Natural killer cell treated with Interleukin-12 subunit alpha and Interleukin-12 subunit beta and Interleukin-15 and Interleukin-18, amount 100 ng/mL, for 72 hours (primary cell): ENCODE measurements around the gene OR6C65. TPM values are rescaled to one million over a fixed set of nuclear protein-coding genes. Genes with fewer than 3 reads are reported as not detected.
"Not testable (repeated sequence)": the region's sequence is repeated elsewhere in the genome, so short reads cannot be mapped to it uniquely, and the experiment has no call there.

Source experiments
- ATAC-seq, 2 donors: fragments of 150-1000 bp; cut with Tn5 transposase in 1 of 2; sonication (Bioruptor Pico), chemical (Tn5 transposase) in 1 of 2; 2 replicates each; pipeline ENCODE4 v1.10.0; 2021
- DNase-seq: peaks from one replicate; pipeline ENCODE4 v3.0.0; 2022; ENCODE audit warnings: low spot score
- H3K27ac Mint-ChIP-seq, 2 donors: 1 replicate in 1 of 2; 2 replicates in 1 of 2; pipeline ENCODE4 v1.8.0; 2022; ENCODE audit warnings: mixed read lengths in 2 of 2, mild to moderate bottlenecking in 1 of 2, moderate library complexity in 1 of 2
- H3K27me3 Mint-ChIP-seq, 2 donors: 1 replicate in 1 of 2; 2 replicates in 1 of 2; pipeline ENCODE4 v1.8.0; 2022; ENCODE audit warnings: mixed read lengths in 2 of 2
- H3K36me3 Mint-ChIP-seq: one replicate; pipeline ENCODE4 v1.8.0; 2022; ENCODE audit warnings: mixed read lengths
- H3K4me1 Mint-ChIP-seq, 2 donors: 1 replicate in 1 of 2; 2 replicates in 1 of 2; pipeline ENCODE4 v1.8.0; 2022; ENCODE audit warnings: low read depth in 2 of 2, mixed read lengths in 2 of 2, mild to moderate bottlenecking in 1 of 2
- H3K4me3 Mint-ChIP-seq: one replicate; pipeline ENCODE4 v1.8.0; 2022; ENCODE audit warnings: mixed read lengths
- H3K9me3 Mint-ChIP-seq: 2 replicates; pipeline ENCODE4 v1.8.0; 2022; ENCODE audit warnings: mixed read lengths
- total RNA-seq, 2 donors: library from RNA; stranded (reverse); gene quantifications; one replicate each; pipeline ENCODE4 v1.2.3, GENCODE V29; 2022

Gene OR6C65
- total RNA-seq, result not detected

DNA sequence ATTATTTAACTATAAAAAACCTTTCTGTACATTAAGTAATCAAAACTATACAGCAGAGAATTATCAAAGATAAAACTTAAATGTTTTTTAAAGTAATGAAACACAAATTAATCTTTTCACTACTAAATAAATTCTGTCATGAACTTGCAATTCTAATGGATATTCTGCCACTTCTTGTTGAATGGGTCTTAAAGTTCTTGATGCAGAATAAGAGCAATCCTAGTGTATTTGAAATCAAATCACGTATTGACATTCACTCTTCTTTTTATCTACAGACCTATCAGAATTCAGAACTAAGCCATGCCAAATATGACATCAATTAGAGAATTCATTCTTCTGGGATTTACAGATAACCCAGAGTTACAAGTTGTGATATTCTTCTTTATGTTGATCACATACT is at the start of gene OR6C65:
OR6C65 (plus strand) TSS at position 301 of the 400 bp plus-strand sequence; CDS start at position 301, 0 bp downstream.
- DNase-seq (no peak), ATAC-seq (no peak)
- Mint-ChIP-seq H3K27me3 (peaks cover 30 to 36% of the 10 kb centered on the region in 2 donors), H3K4me3 (no peak within 1 kb of the TSS), H3K4me1 (no peaks in the 10 kb centered on the region), H3K9me3 (no peaks in the 10 kb centered on the region), H3K27ac (no peak within 1 kb of the TSS), H3K36me3 (no peaks in the 10 kb centered on the region)

DNA sequence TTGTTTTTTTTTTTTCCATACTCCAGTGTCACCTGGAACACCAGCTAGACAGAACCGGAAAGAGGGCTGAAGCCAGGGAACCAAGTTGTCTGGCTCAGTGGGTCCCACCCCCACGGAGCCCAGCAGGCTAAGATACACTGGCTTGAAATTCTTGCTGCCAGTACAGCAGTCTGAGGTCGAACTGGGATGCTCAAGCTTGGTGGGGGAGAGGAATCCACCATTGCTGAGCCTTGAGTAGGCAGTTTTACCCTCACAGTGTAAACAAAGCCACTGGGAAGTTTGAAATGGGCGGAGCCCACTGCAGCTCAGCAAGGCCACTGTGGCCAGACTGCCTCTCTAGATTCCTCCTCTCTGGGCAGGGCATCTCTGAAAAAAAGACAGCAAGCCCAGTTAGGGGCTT is 45.0 kb upstream of the OR6C65 start:
- H3K36me3 Mint-ChIP-seq, ATAC-seq, H3K9me3 Mint-ChIP-seq, H3K4me1 Mint-ChIP-seq, H3K27ac Mint-ChIP-seq, DNase-seq, H3K4me3 Mint-ChIP-seq: not testable (repeated sequence)
- peaks cover 16 to 32% of the 10 kb centered on the region in 2 donors for H3K27me3 Mint-ChIP-seq

DNA sequence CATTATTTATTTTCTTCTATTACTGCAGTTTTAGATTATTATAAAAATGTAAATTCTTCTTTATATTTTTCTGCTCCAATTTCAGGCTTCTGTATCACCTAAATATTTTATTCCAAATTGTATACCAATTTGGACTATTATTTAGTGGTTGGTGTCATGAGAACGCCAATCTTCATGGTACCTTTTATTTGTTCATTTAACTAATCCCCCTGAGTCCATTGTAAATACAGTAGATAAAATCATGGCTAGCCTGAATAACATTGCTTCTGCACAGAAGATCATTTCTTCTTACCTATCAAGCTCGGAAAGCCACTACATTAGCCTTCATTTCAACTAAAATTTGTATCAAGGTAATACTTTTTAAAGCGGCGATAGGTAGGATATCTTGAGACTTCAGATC is 37.7 kb upstream of the OR6C65 start, which contains the start of gene OR6C75:
OR6C75 (plus strand) TSS at position 301 of the 400 bp plus-strand sequence. CDS start 2,136 bp downstream, outside the sequence.
- Mint-ChIP-seq H3K4me1 (no peaks in the 10 kb centered on the region), H3K9me3 (peaks cover 4% of the 10 kb centered on the region), H3K27me3 (peaks cover 18 to 29% of the 10 kb centered on the region in 2 donors), H3K27ac (no peak within 1 kb of the TSS), H3K36me3 (no peaks in the 10 kb centered on the region), H3K4me3 (no peak within 1 kb of the TSS)
- DNase-seq, result no peak
- no peak for ATAC-seq

DNA sequence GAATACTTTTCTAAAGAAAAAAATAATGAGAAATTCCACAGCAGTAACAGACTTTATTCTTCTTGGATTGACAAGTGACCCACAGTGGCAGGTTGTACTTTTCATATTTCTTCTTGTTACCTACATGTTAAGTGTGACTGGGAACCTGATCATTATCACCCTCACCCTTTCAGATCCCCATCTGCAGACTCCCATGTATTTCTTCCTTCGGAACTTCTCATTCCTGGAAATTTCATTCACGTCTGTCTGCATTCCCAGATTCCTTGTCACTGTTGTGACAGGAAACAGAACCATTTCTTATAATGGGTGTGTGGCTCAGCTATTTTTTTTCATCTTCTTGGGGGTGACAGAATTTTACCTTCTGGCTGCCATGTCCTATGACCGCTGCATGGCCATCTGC is 35.2 kb upstream of the OR6C65 start:
- Mint-ChIP-seq H3K4me1 (no peaks in the 10 kb centered on the region), H3K27me3 (peaks cover 14 to 28% of the 10 kb centered on the region in 2 donors), H3K4me3 (no peak overlapping the region)

DNA sequence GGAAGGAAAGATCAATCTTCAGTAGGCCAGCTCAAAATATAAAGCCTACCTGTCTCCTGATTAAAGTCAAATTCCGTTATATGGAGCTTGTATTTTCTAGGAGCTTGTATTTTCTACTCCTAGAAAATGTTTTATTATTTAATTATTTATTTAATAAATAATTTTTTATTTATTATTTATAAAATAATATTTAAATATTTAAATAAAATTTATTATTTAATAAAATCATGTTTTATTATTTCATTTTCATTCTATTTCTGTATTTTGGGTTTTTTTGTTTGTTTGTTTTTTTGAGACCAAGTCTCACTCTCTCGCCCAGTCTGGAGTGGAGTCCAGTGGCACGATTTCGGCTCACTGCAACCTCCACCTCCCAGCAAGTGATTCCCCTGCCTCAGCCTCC is 27.8 kb upstream of the OR6C65 start:
- Mint-ChIP-seq H3K4me1 (no peaks in the 10 kb centered on the region), H3K27me3 (peaks cover 3 to 26% of the 10 kb centered on the region in 2 donors), H3K27ac (no peak overlapping the region), H3K4me3 (no peak overlapping the region), H3K36me3 (no peaks in the 10 kb centered on the region), H3K9me3 (no peaks in the 10 kb centered on the region)
- no peak for ATAC-seq
- DNase-seq, result no peak

More for the DNA sequence above, 35.2 kb upstream of the OR6C65 start:
- ATAC-seq, result no peak
- Mint-ChIP-seq H3K9me3 (no peaks in the 10 kb centered on the region), H3K36me3 (no peaks in the 10 kb centered on the region), H3K27ac (no peak overlapping the region)
- no peak for DNase-seq

DNA sequence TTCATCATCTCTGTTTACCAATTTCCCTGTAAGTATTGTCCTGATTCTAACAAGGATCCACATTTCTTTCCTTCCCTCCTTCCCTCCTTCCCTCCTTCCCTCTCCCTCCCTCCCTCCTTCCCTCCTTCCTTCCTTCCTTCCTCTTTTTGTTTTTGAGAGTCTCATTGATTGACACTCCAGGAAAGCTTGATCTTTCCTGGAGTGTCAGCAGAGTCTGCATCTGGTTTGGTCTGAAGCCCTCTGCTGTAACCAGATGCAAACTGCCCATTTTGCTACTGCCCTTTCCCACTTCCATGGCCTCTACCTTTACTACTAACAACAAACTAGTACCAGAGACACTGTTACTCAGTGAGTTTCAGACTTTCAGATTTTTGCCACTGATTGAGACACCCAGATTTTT is 14.4 kb upstream of the OR6C65 start:
- ATAC-seq, result no peak
- H3K27ac Mint-ChIP-seq, result no peak overlapping the region
- no peak overlapping the region for H3K4me3 Mint-ChIP-seq
- H3K36me3 Mint-ChIP-seq, result no peaks in the 10 kb centered on the region
- H3K27me3 Mint-ChIP-seq, result peaks cover 13 to 32% of the 10 kb centered on the region in 2 donors
- H3K4me1 Mint-ChIP-seq, result no peaks in the 10 kb centered on the region
- no peak for DNase-seq
- H3K9me3 Mint-ChIP-seq, result no peaks in the 10 kb centered on the region

DNA sequence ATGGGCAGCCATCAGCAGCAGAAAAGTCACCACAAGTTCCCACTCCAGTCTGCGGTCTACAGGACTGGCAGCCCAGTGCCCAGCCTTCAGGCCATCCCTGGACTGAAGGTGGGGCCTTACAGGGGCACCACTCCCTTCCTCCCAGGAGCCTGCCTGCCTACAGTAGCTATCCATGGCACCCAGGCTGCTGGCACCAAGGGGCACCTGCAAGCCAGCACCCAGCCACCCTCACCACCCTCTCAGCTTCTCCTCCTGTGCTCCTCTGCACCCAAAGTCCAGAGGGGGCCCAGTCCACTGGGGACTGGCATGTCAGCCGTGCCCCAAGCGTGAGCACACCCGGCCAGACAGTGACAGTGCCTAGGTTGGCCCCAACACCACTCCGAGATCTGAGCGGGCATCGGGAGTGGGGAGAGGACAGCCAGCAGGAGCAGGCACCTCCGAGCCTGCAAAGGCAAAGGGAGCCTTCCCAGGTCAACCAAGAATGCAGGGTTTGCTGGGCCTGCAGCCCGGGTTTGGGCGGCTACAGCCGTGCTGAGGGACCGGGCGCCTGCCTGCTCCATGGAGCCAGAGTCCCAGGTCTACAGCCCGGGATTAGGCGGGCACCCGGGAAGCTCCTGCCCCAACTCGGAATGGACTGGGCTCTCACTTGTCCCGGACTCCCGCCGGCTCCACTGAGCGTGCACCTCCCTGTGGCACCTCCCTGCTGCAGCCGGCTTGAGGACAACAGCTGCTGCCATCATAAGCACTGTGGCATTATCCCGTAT is 8.1 kb upstream of the OR6C65 start:
- Mint-ChIP-seq H3K9me3 (no peaks in the 10 kb centered on the region), H3K36me3 (no peaks in the 10 kb centered on the region), H3K27ac (no peak overlapping the region), H3K27me3 (peaks cover 7 to 13% of the 10 kb centered on the region in 2 donors), H3K4me1 (no peaks in the 10 kb centered on the region), H3K4me3 (no peak overlapping the region)
- DNase-seq (no peak), ATAC-seq (peak; percentile 40 to 41)

DNA sequence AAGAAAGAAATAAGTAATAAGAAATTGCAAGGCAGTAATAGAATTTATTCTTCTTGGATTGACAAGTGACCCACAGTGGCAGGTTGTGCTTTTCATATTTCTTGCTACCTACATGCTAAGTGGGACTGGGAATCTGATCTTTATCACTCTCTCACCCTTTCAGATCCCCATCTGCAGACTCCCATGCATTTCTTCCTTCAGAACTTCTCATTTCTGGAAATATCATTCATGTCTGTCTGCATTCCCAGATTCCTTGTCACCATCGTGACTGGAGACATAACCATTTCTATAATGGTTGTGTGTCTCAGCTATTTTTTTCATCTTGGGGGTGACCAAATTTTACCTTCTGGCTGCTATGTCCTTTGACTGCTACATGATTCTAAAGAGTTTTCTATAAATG is 4.0 kb upstream of the OR6C65 start:
- H3K9me3 Mint-ChIP-seq, result no peaks in the 10 kb centered on the region
- no peak overlapping the region for H3K4me3 Mint-ChIP-seq
- H3K27me3 Mint-ChIP-seq, result peaks cover 15 to 24% of the 10 kb centered on the region in 2 donors
- ATAC-seq (no peak), DNase-seq (no peak)
- H3K36me3 Mint-ChIP-seq, result no peaks in the 10 kb centered on the region
- H3K27ac Mint-ChIP-seq, result no peak overlapping the region
- no peaks in the 10 kb centered on the region for H3K4me1 Mint-ChIP-seq

DNA sequence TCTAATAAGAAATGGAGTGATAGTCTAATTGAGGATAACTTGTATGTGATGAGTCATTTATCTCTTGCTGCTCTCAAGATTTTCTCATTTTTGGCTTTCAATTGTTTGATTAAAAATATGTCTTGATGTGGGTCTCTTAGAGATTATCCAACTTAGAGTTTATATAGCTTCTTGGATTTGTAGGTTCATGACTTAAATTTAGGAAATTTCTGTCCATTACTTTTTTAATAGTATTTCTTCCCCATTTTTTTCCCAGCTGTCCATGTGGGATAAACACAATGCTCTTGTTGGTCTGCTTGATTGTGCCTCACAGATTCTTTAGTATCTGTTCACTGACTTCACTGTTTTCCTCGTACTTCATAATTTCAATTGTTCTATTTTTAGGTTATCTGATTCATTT is 7.5 kb downstream of the OR6C65 start:
- Mint-ChIP-seq H3K9me3 (no peaks in the 10 kb centered on the region), H3K4me1 (no peaks in the 10 kb centered on the region), H3K36me3 (no peaks in the 10 kb centered on the region), H3K27me3 (peaks cover 21 to 27% of the 10 kb centered on the region in 2 donors), H3K4me3 (no peak overlapping the region), H3K27ac (no peak overlapping the region)
- DNase-seq (no peak), ATAC-seq (no peak)

DNA sequence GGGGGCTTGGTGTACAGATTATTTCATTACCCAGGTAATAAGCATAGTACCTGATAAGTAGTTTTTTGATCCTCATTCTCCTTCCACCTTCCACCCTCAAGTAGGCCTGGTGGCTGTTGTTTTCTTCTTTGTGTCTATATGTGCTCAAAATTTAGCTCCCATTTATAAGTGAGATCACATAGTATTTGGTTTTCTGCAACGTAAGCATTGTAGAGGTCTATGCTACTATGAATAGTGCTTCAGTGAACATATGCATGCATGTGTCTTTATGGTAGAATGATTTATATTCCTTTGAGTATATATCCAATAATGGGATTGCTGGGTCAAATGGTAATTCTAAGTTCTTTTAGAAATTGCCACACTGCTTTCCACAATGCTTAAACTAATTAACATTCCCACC is 8.8 kb downstream of the OR6C65 start:
- not testable (repeated sequence) for H3K4me1 Mint-ChIP-seq, ATAC-seq, H3K4me3 Mint-ChIP-seq, H3K9me3 Mint-ChIP-seq, H3K27ac Mint-ChIP-seq, DNase-seq, H3K36me3 Mint-ChIP-seq
- H3K27me3 Mint-ChIP-seq, result peaks cover 16 to 19% of the 10 kb centered on the region in 2 donors

DNA sequence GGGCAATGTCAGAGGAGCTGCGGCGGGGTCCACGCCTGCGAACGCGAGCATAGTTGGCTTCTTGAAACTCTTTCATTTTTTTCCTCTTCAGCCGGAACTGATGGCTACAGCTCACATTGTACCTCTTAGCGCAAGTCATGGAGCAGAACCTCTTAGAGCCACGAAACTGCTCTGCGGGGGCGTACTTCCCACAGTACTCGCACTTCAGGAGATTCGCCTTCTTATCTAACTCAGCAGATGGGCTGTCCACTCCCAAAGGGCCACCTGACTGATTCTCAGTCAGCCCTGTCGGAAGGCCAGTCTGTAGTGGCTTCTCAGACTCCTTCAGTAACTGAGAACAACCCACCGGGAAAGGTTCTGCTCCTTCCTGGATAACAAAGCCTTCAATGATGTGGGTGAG is 11.8 kb downstream of the OR6C65 start:
- H3K27ac Mint-ChIP-seq, H3K36me3 Mint-ChIP-seq, DNase-seq, ATAC-seq, H3K4me3 Mint-ChIP-seq, H3K9me3 Mint-ChIP-seq, H3K4me1 Mint-ChIP-seq: not testable (repeated sequence)
- H3K27me3 Mint-ChIP-seq, result peaks cover 17 to 21% of the 10 kb centered on the region in 2 donors

DNA sequence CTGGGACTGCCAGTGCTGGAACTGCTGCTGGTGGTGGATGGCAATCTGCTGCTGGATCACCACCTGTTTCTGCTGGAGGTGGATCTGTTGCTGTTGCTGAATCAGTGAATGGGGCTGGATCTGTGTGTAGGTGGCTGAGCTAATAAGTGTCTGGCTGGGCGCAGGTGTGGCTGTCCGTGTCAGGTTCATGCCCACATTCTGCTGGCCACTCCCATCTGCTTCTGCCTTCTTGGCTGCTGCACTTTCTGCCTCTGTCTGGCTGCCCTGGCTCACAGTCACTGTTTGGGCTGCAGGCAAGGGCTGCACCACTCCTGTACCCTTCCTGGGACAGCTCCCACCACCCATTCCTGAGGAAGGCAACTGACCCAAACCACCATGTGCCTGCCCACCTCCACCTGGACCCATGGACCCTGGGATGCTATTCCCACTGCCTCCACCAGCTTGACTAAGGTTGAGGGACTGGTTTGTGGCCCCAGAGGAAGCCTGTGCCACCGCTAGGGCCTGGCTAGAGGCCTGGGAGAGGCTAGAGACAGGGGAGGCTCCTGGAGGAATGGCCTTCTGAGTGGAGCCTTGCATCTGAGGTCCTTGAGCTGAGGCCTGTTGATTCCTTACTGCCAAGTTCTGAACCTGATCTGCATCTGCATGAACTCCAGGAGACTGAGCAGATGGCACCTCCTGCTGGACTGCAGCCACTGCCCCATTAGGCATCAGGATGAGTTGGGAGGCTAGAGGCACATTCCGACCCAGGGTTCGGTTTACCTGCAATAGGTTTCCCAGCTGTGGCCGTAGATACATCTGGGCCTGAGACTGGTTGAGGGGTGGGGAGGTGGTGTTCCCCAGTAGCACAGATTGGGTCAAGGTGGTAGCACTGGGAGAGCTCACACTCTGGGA is 13.4 kb downstream of the OR6C65 start:
- not testable (repeated sequence) for H3K27ac Mint-ChIP-seq, H3K4me1 Mint-ChIP-seq, H3K4me3 Mint-ChIP-seq, H3K9me3 Mint-ChIP-seq, H3K36me3 Mint-ChIP-seq, DNase-seq
- peak in 1 of 2 donors; percentile 33 for ATAC-seq
- H3K27me3 Mint-ChIP-seq, result peaks cover 14 to 33% of the 10 kb centered on the region in 2 donors

DNA sequence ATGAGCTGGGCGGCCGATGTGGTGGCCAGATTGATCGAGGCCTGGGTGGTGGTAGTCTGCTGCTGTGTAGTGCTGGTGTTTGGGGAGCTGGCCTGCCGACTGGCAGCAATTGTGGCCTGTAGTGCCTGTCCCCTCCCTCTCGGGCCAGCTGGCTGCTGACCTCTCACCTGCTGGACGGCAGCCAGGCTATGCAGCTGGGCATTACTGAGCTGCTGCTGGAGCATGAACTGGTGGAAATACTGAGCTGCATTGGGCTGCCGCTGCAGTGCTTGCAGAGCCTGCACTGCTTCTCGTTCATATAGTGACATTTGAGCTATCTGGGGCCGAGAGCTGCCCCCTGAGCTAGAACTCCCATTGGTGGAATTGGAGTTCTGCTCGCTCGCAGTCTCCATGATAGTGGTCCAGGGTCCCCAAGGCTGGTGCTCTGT is 14.1 kb downstream of the OR6C65 start:
- not testable (repeated sequence) for H3K9me3 Mint-ChIP-seq, H3K4me1 Mint-ChIP-seq, H3K4me3 Mint-ChIP-seq, H3K27ac Mint-ChIP-seq, DNase-seq, H3K36me3 Mint-ChIP-seq
- H3K27me3 Mint-ChIP-seq, result peaks cover 16 to 40% of the 10 kb centered on the region in 2 donors
- ATAC-seq, result peak; percentile 16 to 41

DNA sequence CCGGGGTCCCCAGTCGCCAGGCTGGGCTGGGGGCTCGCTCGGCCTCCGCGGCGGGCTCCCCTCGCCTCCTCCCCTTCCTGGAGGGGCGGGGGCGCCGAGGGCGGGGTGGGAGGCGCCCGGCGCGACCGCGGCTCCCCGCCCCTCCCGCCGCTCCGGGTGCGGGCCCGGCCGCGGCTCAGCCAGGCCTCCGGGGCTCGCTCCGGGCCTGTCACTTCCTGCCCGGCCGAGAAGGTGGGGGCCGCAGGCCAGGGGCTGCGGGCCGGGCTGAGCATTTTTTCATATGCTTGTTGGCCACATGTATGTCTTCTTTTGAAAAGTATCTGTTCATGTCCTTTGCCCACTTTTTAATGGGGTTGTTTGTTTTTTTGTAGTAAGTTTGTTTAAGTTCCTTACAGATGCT is 14.6 kb downstream of the OR6C65 start:
- H3K4me3 Mint-ChIP-seq, H3K9me3 Mint-ChIP-seq, H3K36me3 Mint-ChIP-seq, H3K27ac Mint-ChIP-seq, DNase-seq, H3K4me1 Mint-ChIP-seq: not testable (repeated sequence)
- peak; percentile 84 to 88 for ATAC-seq
- peaks cover 16 to 42% of the 10 kb centered on the region in 2 donors for H3K27me3 Mint-ChIP-seq
